T-helper 1 cell treated with Interleukin-12 subunit alpha and Interleukin-12 subunit beta and Interleukin-4 antibody, amounts not matched to agents 30 μg/mL and 1 μg/mL, for 36 hours (primary cell): ENCODE results near the gene ZFYVE21.

Experiments
- H3K27ac Mint-ChIP-seq: one replicate; pipeline ENCODE4 v1.8.0; 2021; ENCODE audit warnings: mild to moderate bottlenecking, mixed read lengths
- H3K27me3 Mint-ChIP-seq: one replicate; pipeline ENCODE4 v1.8.0; 2021; ENCODE audit warnings: low read depth, mixed read lengths
- H3K36me3 Mint-ChIP-seq: one replicate; pipeline ENCODE4 v1.8.0; 2021; ENCODE audit warnings: low read depth, mixed read lengths
- H3K4me1 Mint-ChIP-seq: one replicate; pipeline ENCODE4 v1.8.0; 2021; ENCODE audit warnings: low read depth, mixed read lengths
- H3K4me3 Mint-ChIP-seq: one replicate; pipeline ENCODE4 v1.8.0; 2021; ENCODE audit warnings: mild to moderate bottlenecking, moderate library complexity, mixed read lengths
- H3K9me3 Mint-ChIP-seq: one replicate; pipeline ENCODE4 v1.8.0; 2021; ENCODE audit warnings: mixed read lengths

ZFYVE21 gene

DNA sequence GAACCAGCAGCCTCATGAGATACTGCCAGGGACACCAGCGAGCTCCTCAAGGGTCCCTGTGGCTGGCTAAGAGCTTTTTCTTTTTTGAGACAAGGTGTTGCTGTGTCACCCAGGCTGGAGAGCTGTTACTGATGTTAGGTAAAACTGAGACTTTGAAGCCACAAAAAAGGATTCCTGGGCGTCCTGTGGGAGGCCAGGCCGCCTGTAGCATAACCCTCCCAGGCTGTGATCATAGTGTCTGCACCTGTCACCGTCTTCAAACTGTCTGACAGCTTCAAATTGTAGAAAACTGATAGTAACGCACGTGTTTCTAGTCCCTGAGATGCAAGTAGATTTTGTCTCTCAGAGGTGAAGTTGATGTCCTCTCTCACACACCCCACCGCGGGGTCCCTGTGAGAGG is 4.1 kb downstream of the ZFYVE21 start:
- Mint-ChIP-seq H3K27ac (no peak overlapping the region), H3K36me3 (peaks cover 4% of the 10 kb centered on the region), H3K27me3 (no peaks in the 10 kb centered on the region), H3K4me1 (peaks cover 26% of the 10 kb centered on the region), H3K9me3 (no peaks in the 10 kb centered on the region), H3K4me3 (no peak overlapping the region)

DNA sequence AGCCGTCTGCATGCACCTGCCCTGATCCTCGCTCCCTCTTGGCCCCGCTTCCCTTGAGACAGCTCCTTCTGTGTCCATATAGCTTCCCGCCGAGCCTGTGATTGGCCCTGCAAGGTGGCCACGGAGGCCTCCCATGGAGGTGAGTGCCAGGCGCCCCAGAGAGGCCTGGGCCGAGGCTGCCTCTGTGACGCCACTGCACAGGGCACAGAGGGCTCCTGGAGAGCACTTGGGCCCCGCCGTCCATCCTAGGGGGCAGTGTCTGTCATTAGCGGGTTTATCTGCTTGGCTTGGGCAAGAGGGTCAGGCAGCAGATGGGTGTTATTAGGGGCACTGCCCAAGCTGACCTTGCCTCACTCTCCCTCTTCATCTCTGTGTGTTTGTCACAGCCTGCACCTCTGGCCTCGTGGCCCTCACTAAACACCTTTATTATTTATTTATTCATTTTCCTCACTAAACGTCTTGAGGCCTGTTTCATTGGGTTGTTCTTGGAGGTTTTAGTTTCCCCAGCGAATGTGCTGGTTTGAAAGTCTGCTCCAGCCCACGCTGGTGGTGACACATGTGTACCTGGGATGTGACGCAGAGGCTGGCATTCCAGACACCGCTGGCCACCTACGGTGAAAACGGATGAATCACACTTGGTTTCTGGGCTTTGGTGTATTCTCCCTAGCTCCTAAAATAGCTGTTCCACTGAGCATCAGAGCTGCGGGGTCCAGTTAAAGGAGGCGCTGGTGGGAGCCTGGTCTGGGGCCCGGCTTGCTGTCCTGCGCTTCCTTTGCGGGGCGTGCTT is 5.9 kb downstream of the ZFYVE21 start:
- Mint-ChIP-seq H3K4me3 (no peak overlapping the region), H3K27ac (no peak overlapping the region), H3K9me3 (no peaks in the 10 kb centered on the region), H3K27me3 (no peaks in the 10 kb centered on the region), H3K4me1 (peaks cover 22% of the 10 kb centered on the region), H3K36me3 (peaks cover 4% of the 10 kb centered on the region)

DNA sequence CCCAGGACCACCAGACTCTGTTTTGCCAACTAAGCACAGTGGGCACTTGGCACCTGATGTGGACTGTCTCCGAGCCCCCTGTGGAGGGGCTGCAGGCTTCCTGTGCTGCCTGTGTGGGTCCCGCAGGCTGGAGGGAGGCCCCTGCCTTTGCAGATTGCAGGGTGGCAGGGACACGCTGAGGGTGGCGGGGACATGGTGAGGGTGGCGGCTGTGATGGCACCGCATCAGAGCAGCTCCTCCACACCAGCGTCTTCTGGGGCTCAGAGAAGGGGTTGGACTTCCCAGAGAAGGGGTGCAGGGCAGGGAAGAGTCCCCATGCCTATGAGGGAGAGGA is 8.1 kb downstream of the ZFYVE21 start:
- peaks cover under 1% of the 10 kb centered on the region for H3K36me3 Mint-ChIP-seq
- H3K4me1 Mint-ChIP-seq, result peaks cover 9% of the 10 kb centered on the region
- no peak overlapping the region for H3K27ac Mint-ChIP-seq
- no peaks in the 10 kb centered on the region for H3K27me3 Mint-ChIP-seq
- no peaks in the 10 kb centered on the region for H3K9me3 Mint-ChIP-seq
- no peak overlapping the region for H3K4me3 Mint-ChIP-seq

DNA sequence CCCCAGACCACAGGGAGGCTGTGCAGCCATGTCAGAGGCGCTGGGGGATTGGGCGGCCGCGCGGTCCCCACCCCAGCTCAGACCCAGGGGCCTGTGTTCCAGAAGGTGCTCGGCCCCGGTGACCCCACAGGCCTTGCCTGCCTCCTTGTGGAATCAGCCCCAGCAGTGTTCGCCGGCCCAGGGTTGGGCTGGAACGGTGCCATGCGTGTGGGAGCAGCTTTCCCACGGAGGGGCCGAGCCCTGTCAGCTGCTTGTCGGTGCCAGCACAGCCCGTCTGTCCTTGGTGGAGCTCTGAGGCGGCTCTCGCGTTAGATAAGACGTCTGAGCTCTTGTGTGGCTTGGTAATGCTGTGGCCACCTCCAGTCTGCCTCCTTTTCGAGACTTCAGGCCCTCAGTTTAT is 8.5 kb downstream of the ZFYVE21 start:
- H3K27ac Mint-ChIP-seq, result no peak overlapping the region
- H3K9me3 Mint-ChIP-seq, result no peaks in the 10 kb centered on the region
- H3K27me3 Mint-ChIP-seq, result no peaks in the 10 kb centered on the region
- peaks cover 4% of the 10 kb centered on the region for H3K36me3 Mint-ChIP-seq
- no peak overlapping the region for H3K4me3 Mint-ChIP-seq
- H3K4me1 Mint-ChIP-seq, result peaks cover 8% of the 10 kb centered on the region

DNA sequence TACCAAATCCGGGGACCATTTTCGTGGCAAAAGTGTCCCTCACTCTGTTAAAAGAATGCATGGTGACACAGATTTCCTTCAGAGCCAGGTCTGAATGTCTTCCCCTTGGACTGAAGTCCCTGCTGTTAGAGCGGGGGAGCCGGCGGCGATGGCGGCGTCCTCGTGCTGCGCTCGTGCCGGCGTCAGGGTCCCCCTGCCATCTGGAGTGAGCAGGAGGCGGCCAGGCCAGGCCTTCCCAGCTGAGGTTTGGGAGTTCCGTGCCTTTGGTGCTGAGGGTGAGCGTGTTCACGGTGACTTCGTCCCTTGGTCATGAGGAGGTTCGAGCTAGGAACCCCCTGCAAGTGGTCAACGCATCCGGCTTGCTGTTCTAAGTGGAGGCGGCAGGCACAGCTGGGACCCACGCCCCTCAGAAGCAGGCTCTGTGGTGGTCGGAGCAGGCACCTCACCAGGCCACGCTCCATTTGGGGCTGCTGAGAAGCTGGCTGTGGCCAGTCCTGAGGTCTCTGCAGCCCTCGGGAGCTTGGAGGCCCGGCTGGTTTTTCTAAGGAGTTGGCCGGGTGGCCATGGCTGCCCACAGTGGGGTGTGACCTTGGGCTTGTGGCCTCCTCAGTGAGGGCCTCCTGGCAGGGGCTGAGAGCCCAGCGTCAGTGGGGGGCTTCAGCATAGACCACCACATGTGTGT is 9.5 kb downstream of the ZFYVE21 start:
- no peak overlapping the region for H3K27ac Mint-ChIP-seq

DNA sequence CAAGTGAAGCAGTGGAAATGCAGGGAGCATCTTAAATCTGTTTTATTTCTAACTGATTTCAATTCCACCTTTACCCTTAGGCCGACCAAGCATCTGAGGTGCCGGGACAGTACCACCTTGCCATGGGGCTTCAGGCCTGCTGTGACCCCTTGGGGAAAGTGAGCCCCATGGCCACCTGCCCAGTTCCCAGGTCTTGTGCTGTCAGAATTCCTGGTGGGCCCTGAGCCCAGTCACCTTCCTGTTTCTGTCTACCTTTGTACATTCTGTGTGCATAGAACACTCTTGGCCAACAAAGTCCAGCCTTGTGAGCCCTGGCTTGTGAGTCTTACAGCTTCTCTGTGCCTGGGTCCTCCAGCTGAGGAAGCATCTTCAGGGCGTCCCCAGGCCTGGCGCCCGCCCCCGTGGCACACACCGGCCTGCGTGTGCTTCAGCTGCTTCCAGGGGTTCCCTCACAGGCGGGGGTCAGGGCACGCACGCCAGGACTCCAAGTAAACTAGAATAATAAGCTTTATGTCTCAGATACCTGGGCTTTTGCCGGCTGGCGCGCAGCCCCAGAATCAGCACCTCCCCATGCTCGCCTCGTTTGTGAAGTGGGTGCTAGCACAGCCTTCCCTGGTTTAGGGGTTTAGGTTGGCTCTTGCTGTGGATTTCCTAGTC is 10.3 kb downstream of the ZFYVE21 start:
- no peak overlapping the region for H3K4me3 Mint-ChIP-seq
- no peaks in the 10 kb centered on the region for H3K27me3 Mint-ChIP-seq
- peaks cover 5% of the 10 kb centered on the region for H3K36me3 Mint-ChIP-seq
- no peaks in the 10 kb centered on the region for H3K4me1 Mint-ChIP-seq
- no peak overlapping the region for H3K27ac Mint-ChIP-seq
- H3K9me3 Mint-ChIP-seq, result no peaks in the 10 kb centered on the region

More for the DNA sequence above, 9.5 kb downstream of the ZFYVE21 start:
- H3K36me3 Mint-ChIP-seq, result peaks cover 5% of the 10 kb centered on the region
- H3K4me1 Mint-ChIP-seq, result no peaks in the 10 kb centered on the region
- no peak overlapping the region for H3K4me3 Mint-ChIP-seq
- H3K27me3 Mint-ChIP-seq, result no peaks in the 10 kb centered on the region
- H3K9me3 Mint-ChIP-seq, result no peaks in the 10 kb centered on the region

DNA sequence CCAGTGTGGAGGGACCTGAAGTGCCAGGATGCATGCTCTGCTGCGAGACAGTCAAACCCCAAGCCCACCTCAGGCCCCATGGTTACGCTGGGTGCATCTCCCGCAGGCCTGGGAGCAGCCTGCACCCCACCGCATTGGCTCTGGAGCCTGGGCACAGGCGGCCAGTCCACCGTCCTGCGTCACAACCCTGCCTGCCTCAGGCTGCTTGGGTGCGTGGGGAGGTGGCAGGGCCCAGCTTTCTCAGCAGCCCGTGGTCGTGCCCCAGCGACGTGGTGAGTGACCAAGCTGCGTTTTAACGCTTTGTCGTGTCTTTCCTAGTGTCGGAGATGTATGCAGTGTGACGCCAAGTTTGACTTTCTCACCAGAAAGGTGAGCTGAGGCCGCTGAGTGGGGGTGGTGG is 10.9 kb downstream of the ZFYVE21 start:
- H3K27me3 Mint-ChIP-seq, result no peaks in the 10 kb centered on the region
- H3K36me3 Mint-ChIP-seq, result peaks cover 5% of the 10 kb centered on the region
- no peak overlapping the region for H3K27ac Mint-ChIP-seq
- no peaks in the 10 kb centered on the region for H3K4me1 Mint-ChIP-seq
- H3K9me3 Mint-ChIP-seq, result no peaks in the 10 kb centered on the region
- H3K4me3 Mint-ChIP-seq, result no peak overlapping the region

DNA sequence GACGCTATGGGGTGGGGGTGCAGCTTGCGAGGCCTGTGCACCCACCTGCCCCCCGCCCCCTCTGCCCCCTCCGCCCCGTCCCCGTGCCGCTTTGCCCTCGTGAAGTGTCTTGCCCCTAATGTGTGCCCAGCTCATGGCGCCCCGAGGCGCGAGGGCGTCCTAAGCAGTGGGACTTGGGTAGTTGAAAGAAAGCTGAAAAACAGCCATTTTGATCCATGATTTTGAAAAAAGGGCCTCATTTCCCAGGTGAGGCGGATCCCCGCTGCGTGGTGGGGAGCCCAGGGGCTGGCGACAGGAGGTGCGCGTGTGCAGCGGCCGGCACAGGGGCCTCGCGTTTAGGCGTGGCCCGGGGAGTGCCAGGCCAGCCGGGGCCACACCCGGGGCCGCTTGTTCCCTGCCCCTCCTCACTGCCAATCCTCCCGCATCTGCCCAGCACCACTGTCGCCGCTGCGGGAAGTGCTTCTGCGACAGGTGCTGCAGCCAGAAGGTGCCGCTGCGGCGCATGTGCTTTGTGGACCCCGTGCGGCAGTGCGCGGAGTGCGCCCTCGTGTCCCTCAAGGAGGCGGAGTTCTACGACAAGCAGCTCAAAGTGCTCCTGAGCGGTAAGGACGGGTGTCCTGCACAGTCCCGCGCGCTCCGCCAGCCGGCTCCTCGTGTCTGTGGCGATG is 11.8 kb downstream of the ZFYVE21 start:
- Mint-ChIP-seq H3K27me3 (no peaks in the 10 kb centered on the region), H3K36me3 (peaks cover 5% of the 10 kb centered on the region), H3K27ac (no peak overlapping the region)

DNA sequence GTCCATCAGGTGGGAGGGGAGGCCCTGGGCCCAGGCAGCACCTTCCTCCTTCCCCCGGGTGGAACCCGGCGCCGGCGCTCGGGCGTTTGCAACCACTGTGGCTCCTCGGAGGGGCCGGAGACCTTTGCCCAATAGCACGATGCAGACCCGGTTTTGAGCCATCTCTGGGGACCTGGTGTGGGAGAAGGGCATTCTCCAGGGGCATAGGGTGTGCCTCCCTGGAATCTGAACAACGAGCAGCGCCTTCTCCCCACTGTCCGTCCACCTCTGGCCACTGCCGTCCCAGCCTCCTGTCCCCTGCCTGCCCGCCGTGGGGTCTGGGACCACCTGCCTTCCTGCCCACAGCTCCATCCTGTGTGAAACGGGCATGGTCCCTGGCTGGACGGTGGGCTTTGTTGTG is 12.5 kb downstream of the ZFYVE21 start:
- peaks cover 8% of the 10 kb centered on the region for H3K36me3 Mint-ChIP-seq
- H3K27me3 Mint-ChIP-seq, result no peaks in the 10 kb centered on the region
- H3K4me3 Mint-ChIP-seq, result no peak overlapping the region
- H3K27ac Mint-ChIP-seq, result no peak overlapping the region
- H3K4me1 Mint-ChIP-seq, result no peaks in the 10 kb centered on the region
- H3K9me3 Mint-ChIP-seq, result no peaks in the 10 kb centered on the region

More for the DNA sequence above, 11.8 kb downstream of the ZFYVE21 start:
- Mint-ChIP-seq H3K4me3 (no peak overlapping the region), H3K9me3 (no peaks in the 10 kb centered on the region), H3K4me1 (no peaks in the 10 kb centered on the region)

DNA sequence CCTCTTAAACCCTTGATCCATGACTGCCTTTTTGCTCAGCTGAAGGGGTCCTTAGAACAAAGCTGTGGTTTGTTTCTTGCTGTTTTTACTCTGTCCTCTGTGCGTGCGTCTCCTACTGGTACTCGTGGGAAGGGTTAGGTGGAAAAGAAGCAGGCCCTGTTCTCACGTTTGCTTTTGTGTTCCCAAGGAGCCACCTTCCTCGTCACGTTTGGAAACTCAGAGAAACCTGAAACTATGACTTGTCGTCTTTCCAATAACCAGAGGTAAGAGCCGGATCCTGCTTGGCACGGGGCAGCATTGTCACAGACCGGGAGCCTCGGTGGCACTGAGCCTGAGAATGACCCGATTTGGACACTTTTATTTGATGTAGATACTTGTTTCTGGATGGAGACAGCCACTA is 13.1 kb downstream of the ZFYVE21 start:
- H3K27ac Mint-ChIP-seq, result no peak overlapping the region
- no peaks in the 10 kb centered on the region for H3K27me3 Mint-ChIP-seq
- no peak overlapping the region for H3K4me3 Mint-ChIP-seq
- no peaks in the 10 kb centered on the region for H3K4me1 Mint-ChIP-seq
- H3K36me3 Mint-ChIP-seq, result peaks cover 8% of the 10 kb centered on the region
- no peaks in the 10 kb centered on the region for H3K9me3 Mint-ChIP-seq

DNA sequence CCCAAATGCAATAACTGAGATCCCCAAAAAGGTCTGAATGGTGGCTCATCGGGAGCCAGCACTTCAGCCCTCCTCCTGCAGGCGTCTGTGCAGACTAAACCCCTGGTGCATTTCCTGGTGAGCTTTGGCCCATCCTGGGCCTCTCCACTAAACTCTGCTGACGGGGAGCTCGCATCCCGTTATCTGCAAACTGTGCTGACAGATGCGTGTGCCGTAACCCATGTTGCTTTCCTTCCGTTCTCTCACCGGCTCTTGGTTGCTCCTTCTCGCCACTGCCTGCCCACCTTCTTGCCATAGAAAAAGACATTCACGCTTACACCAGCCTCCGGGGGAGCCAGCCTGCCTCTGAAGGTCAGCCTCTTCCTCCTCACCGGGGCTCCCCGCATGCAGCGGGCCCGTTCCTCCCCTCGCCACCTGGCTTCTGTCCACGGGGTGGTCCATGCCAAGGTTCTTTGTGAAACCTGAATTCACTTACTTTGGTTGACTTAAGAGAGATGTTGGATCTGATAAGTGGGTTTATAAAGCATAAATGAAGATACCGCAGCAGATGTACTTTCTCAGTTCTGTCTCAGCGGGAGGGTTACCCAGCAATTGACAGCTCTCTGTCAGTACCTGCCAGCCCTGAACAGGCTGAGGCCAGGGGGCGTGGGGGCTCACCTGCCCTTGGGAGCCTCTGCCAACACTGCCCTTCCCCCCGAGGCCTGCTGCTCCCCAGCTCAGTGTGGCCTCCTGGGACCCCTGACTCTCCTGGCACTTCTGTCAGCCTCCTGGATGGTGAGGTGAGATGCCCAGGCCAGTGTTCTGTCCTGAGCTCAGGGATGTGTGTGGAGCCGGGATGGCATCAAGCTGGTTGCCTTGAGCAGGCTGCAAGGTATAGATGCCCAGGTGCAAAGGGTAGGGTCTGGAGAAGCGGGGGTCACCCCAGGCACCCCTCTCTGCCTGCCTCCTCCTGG is 14.2 kb downstream of the ZFYVE21 start:
- Mint-ChIP-seq H3K27me3 (no peaks in the 10 kb centered on the region), H3K27ac (no peak overlapping the region), H3K36me3 (peaks cover 8% of the 10 kb centered on the region), H3K4me3 (no peak overlapping the region), H3K9me3 (no peaks in the 10 kb centered on the region), H3K4me1 (no peaks in the 10 kb centered on the region)

DNA sequence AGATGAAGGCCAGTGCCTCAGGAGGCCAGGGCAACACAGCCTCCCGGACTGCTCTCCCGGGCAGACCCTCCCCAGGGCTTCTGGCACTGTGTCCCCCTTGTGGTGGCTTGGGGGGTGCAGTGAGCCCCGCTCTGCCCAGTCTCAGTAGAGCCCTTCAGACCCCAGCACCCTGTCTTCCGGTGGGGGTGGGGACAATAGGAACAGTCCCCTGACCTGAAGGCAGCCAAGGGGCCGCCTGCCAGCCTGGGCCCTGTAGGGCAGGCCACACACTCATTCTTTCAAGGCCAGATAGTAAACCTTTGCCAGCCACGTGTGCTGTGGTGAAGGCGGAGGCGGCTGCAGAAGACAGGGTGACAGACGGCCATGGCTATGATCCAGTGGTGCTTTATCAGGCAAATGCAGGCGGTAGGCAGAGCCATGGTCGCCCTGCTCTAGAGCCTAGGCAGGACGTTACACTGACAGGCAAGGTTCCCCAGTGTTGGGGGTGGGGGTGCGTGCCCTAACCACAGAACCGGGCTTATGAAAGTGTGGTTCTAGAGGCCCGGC is 15.0 kb downstream of the ZFYVE21 start:
- Mint-ChIP-seq H3K27me3 (no peaks in the 10 kb centered on the region), H3K36me3 (peaks cover 8% of the 10 kb centered on the region), H3K4me3 (no peak overlapping the region), H3K9me3 (no peaks in the 10 kb centered on the region), H3K4me1 (no peaks in the 10 kb centered on the region), H3K27ac (no peak overlapping the region)

DNA sequence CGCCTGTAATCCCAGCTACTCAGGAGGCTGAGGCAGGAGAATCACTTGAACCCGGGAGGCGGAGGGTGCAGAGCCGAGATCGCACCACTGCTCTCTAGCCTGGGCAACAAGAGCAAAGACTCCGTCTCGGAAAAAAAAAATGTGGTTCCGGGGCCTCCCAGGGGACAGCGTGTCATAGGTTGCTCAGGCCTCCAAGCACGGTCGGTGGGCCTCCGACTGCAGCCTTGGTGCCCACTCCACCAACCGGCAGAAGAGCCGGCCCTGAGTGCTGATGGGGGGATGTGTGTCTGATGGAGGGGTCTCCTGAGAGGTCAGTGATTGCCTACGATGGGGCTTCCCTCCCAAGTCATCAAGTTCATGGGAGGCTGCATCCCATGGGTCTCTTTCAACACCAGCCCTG is 15.9 kb downstream of the ZFYVE21 start:
- Mint-ChIP-seq H3K4me3 (no peak overlapping the region), H3K27me3 (no peaks in the 10 kb centered on the region), H3K4me1 (no peaks in the 10 kb centered on the region), H3K9me3 (no peaks in the 10 kb centered on the region), H3K27ac (no peak overlapping the region), H3K36me3 (peaks cover 8% of the 10 kb centered on the region)
